D721Med (cell line): ENCODE results near the gene DAZAP1.

ENCODE experiments used
- DNase-seq: peaks from one replicate; pipeline ENCODE4 v3.0.0; 2011; ENCODE audit warnings: low spot score; ENCODE audit not compliant: insufficient read length
- FAIRE-seq: peaks from 2 replicates; lab custom pipeline; 2011; peaks lifted over from hg19 to GRCh38; lab: Jason Lieb, UNC
- TF ChIP-seq, protein P1 (sequence below): IDR thresholded peaks from 2 replicates; pipeline ENCODE4 v1.5.1; 2012; ENCODE audit warnings: mild to moderate bottlenecking, control low read depth; ENCODE audit not compliant: insufficient read depth; ENCODE audit errors: missing control alignments

Gene DAZAP1

DNA sequence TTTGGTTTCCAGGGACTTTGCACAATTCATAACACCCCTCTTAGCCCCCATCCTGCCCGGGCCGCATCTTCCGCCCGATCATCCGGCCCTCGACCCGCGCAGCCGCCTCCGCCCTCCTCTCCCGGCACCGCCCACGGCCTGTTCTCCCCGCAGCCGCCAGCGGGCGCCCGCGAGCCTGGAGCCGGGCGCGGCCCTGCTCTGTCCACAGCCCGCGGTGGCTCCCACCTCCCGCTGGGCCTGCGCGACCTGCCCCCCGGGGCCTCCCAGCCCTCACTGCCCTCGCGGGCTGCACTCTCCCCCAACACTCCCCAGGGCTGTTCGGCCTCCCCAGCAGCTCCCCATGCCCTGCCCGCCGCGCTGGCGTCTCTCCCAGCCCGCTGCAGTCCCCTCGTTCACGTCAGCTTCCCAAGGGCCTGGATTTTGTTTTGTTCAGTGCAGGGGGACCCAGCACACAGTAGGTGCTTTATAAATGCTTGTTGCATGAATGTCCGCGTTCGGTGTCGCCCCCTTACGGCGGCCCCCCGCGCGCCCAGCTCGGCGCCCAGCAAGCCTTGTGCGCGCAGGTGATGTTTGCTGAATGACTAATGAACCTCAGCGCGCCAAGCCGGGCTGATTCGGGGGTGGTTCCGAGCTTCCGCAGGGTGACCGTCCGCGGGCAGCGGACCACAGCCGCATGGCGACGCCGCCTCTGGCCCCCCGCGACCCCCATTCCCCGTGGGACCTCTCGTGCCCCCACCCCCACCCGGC, 38.0 kb downstream of the DAZAP1 start:
- no peak for FAIRE-seq
- TF ChIP-seq, protein P1, sequence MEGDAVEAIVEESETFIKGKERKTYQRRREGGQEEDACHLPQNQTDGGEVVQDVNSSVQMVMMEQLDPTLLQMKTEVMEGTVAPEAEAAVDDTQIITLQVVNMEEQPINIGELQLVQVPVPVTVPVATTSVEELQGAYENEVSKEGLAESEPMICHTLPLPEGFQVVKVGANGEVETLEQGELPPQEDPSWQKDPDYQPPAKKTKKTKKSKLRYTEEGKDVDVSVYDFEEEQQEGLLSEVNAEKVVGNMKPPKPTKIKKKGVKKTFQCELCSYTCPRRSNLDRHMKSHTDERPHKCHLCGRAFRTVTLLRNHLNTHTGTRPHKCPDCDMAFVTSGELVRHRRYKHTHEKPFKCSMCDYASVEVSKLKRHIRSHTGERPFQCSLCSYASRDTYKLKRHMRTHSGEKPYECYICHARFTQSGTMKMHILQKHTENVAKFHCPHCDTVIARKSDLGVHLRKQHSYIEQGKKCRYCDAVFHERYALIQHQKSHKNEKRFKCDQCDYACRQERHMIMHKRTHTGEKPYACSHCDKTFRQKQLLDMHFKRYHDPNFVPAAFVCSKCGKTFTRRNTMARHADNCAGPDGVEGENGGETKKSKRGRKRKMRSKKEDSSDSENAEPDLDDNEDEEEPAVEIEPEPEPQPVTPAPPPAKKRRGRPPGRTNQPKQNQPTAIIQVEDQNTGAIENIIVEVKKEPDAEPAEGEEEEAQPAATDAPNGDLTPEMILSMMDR = peak; percentile 67
- peak; percentile 91 for DNase-seq

DNA sequence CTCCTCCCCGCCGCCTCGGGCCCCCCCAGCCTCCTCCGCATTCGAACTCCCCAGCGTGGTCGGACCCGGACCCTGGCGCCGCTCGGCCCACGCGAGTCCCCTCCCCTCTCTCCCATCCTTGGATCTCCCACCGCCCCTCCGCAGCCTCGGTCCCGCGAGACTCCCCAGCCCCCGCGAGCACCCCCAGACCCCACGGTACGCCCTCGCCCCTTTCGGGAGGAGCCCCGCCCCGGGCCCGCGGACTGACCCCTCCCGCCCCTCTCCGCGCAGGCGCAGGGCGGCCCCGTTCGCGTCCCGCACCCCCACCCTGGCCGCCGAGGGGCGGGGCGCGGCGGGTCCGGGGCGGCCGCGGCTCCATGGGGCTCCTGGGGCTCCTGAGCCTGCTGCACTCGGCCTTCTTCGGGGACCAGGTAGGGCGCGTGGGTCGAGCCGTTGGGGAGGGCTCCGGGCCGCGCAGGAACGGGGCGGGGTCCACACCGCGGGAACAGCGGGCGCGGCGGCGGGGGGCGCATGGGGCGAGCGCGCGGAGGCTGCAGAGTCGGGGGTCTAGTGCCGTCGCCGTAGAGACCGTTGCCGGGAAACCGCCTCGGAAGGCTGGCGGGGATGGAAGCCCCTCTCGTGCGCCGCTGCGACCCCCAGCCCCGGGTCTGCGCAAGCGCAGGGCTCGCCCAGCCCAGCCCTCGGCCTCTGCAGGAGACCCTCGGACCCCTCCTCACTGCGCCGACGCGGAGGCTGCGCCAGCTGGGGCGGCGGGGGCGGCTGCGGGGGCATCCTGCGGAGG, 38.7 kb downstream of the DAZAP1 start:
- TF ChIP-seq, protein P1 = no peak
- peak; percentile 93 for DNase-seq
- no peak for FAIRE-seq

DNA sequence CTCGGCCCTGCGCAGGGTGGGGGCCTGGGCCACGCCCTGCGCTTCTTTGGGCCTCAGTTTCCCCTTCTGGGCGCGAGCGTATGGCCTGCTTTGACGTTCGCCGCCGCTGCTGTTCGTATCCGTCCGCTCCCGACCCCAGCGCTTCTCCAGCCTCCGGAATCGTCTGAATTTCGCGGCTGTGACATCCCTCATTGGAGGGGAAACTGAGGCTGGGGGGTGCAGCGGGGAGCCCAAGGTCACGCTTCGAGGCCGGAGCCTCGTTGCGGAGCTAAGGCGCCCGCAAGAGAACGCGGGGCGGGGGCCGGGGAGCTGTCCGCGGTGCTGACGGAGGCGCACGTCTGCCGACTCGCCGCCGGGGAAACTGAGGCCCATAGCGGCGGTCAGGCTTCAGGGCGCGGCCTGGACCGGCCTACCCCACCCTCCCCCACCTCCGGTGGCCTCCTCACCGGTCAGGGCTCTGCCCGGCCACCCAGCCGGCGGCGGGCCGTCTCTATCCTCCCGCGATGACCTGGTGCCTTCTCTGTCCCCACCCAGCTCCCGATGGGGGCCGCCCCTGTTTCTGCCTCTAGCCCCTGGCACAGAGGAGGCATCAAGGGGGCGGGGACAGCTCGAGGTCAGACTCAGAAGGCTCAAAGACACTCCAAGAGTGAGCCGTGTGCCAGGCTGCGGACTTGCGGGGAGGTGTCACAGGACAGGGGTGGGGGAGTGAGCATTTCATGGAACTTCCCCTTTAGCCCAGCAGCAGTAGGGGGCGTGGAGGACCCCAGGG, 39.5 kb downstream of the DAZAP1 start:
- no peak for FAIRE-seq
- no peak for DNase-seq
- TF ChIP-seq, protein P1 = no peak

DNA sequence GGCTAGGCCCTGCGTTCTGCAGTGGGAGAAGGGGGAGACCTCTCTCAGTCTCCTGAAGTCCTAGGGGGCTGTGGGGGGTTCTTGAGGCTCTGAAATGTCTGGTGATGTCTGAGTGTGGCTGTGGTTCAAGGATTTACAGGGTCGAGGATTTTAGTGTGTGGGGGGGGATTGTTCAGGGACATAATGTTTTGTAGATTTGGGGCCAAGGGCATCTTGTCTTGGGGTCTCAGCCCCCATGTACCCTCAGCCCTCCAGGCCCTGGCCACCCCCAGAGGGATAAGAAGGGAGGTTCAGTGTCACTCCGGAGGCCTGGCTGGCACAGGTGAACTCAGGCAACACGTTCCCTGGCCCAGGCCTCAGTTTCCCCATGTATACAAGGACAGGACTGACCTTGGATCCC, 40.1 kb downstream of the DAZAP1 start:
- no peak for FAIRE-seq

DNA sequence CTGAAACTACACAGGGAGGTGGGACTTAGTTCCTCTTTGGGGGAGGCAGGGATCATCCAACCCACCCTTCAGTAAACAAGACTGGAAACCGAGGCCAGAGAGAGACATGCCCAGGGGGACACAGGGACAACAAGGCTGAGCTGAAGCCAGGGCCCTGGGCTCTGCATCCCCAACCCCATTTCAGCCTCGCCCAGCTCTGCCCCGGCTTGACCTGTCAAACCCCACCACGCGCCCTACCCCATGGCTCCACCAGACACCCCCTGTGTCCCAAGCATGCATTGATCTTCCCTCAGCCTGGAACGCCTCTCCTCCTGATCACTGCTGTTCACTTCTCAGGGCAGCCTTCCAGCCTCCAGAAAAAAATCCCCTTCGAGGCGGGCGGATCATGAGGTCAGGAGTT, 40.6 kb downstream of the DAZAP1 start:
- no peak for DNase-seq
- TF ChIP-seq, protein P1 = no peak
- no peak for FAIRE-seq

More for the DNA sequence above, 40.1 kb downstream of the DAZAP1 start:
- no peak for DNase-seq
- TF ChIP-seq, protein P1 = no peak

DNA sequence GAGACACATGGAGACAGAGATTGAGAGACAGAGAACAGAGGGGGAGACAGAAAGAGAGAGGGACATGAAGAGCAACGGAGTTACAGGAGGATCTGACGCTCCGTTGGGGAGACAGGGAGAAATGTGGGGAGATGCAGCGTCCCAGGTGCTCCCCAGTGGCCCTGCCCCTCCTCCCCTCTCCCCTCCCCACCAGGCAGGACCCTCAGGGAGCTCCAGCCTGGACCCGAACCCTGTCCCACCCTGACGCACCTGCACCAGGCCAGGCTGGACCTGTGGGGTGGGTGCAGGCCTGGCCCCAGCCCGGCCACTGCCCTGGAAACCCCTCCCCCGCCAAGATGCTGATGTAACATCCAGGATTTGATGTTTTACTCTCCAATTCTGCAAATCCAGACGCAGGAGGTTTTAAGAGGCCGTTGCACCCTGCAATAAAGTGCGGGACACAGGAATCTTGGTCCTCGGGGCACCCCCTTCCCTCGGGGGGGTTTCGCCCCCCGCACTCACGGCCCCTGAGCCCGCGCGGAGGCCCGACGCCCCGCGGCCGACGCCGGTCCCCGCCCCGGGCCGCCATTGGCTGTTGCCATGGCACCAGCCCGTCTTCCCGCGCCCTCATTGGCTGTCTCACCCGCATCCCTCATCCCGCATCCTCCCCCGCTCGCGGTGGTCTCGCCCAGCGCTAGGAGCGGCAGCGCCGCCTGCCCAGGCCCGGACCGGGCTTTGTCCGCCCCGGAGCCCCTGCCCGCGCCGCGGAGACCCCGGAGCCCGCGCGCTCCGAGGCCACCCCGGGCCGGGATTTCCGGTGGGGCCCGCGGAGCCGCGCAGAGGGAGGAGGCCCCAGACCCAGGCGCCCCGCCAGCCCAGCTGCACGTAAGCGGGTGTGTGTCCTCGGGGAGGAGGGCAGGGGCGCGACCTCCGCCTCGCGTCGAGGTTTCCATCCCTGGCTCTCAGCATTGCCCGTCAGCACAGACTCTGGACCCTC, 42.4 kb downstream of the DAZAP1 start, which contains the start of gene APC2:
Gene APC2, plus strand, starts transcription at position 655 of the 976 bp plus-strand sequence. CDS start 2,881 bp downstream, outside the sequence.
- peak; percentile 100 for DNase-seq
- no peak for FAIRE-seq
- TF ChIP-seq, protein P1 = no peak
